HG02840 (cell line): ENCODE data around the gene BOC.

Experiments
- ATAC-seq: cut with Tn5 transposase; IDR thresholded peaks from one replicate; pipeline ENCODE4 v1.9.1; 2021; ENCODE audit warnings: mild to moderate bottlenecking, moderate library complexity, moderate number of reproducible peaks; ENCODE audit not compliant: unreplicated experiment, low FRiP score

Gene BOC

DNA sequence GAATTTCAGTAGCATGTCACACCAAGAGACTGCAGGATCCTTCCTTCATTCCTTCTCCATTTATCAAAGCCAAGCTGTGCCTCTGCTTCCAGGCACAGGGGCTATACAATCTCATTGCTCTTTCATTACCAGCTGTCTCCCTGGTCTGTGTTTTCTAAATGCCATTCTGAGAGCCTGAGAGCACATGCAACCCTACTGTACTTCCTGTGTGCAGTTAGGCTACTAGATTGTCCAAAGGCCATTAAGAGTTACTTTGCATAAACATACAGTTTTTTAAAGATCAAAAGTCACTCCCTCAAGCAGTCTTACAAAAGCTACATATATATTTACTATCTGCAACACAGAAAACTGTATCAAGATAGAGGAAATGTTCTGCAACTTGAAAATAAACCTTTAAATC, 119.8 kb downstream of the BOC start:
- ATAC-seq: no peak
